GM12801 (cell line): ENCODE measurements around the gene LRP6.

ENCODE experiments used
- TF ChIP-seq, protein P1 (sequence below): IDR thresholded peaks from one replicate; pipeline ENCODE4 v1.5.1; 2011; ENCODE audit warnings: control low read depth; ENCODE audit not compliant: insufficient read length; ENCODE audit errors: extremely low read depth

LRP6 gene

DNA sequence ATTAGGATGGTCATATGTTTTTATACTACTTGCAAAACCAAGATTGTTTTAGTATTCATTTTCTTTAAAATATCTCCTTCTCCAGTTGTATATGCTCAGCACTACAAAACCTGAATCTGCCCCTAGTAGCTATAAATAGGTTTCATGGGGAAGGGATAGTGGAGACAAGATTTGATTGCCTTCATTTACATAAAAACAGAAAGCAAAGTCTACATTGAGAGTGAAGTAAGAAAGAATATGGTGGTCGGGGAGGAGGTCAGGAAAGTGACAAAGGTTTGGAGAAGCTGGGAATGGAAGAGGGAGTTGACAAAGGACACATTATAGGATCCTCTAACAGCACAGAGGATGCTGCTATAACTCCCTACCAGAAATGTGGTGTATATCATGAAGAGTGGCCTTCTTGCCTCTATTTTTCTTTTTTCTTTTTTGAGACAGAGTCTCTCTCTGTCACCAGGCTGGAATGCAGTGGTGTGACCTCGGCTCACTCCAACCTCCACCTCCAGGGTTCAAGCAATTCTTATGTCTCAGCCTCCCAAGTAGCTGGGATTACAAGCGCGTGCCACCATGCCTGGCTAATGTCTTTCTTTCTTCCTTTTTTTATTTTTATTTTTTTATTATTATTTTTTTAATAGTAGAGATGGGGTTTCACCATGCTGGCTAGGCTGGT lies 6.6 kb upstream of the LRP6 start:
- TF ChIP-seq, protein P1, sequence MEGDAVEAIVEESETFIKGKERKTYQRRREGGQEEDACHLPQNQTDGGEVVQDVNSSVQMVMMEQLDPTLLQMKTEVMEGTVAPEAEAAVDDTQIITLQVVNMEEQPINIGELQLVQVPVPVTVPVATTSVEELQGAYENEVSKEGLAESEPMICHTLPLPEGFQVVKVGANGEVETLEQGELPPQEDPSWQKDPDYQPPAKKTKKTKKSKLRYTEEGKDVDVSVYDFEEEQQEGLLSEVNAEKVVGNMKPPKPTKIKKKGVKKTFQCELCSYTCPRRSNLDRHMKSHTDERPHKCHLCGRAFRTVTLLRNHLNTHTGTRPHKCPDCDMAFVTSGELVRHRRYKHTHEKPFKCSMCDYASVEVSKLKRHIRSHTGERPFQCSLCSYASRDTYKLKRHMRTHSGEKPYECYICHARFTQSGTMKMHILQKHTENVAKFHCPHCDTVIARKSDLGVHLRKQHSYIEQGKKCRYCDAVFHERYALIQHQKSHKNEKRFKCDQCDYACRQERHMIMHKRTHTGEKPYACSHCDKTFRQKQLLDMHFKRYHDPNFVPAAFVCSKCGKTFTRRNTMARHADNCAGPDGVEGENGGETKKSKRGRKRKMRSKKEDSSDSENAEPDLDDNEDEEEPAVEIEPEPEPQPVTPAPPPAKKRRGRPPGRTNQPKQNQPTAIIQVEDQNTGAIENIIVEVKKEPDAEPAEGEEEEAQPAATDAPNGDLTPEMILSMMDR, result no peak

GRCh38 chr12:12272869-12273268 lies 6.0 kb upstream of the LRP6 start:
- TF ChIP-seq, protein P1, result no peak

GRCh38 chr12:12270226-12270625 lies 3.4 kb upstream of the LRP6 start:
- TF ChIP-seq, protein P1, result no peak

GRCh38 chr12:12267742-12268200 lies 927 bp upstream of the LRP6 start:
- TF ChIP-seq, protein P1, result no peak

GRCh38 chr12:12266389-12266872 lies 413 bp downstream of the LRP6 start:
- TF ChIP-seq, protein P1, result no peak

DNA sequence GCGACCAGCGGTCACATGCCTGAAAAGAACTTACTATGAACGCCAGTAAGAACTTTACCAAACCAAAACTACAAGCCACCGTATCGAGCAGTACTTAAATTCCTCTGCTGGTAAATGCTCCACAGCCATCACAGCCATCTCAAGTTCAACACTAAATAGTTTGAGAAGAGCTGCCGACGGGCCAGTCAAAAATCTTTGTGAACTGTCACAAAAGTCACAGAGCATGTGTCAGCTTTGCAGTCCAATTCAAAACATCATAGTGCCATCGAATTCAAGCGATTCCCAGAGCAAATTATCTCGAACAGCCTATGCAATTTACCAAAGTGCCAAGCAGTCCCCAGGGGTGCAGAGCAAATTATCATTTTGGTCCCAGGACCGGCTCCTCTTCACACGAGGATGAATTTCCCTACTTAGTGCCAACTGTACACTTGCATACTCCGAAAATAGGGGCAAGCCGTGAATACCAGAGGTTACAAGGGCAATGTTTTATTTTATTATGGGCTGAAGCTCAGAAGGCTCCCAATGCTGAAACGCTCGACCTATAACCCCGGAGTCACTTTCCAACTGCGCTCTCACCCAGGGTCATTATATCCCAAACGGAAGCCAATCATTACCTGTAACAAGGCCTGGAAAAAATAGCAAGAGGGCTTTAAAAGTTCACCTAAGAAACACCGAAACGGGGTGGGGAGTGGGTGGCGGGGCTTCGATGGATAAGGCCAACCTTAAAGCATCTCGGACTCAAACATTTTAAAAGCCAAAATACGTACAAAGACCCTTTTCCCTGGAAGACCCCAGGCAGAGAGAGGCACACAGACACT lies 1.1 kb downstream of the LRP6 start:
- TF ChIP-seq, protein P1, result no peak

DNA sequence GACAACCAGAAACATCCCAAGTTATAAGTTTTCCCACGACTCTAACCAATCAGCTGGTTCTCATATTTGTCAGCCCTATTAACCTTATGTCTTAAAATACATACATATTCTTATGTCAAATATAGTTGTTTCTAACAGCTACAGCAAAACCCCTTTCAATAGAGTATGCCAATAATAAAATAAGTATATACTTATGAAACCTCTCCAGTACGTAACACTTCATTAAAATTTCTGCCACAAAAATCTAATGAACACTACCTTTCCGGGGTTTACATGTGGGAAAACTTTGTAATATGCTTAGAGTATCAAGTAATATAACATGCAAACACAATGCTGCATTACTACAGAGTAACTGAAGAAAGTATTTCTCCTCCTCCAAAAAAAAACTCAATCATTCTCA lies 1.8 kb downstream of the LRP6 start:
- TF ChIP-seq, protein P1, result no peak
